Measurements from ENCODE around the gene CDH13.

- TF ChIP-seq CTCF (IDR thresholded peaks at IDR 0.05) = no peak
- TF ChIP-seq POLR2A (IDR thresholded peaks at IDR 0.05) = no peak
Observed at GRCh38 chr16:83389751-83390150, 763.0 kb downstream of the CDH13 start.
